PC-9 (cell line): ENCODE results near the gene SMCHD1.

Experiments
- CTCF ChIP-seq: fragments of 200-600 bp; sonication (generic); conservative IDR thresholded peaks from 2 replicates; pipeline ENCODE4 v1.6.1; 2017; ENCODE audit warnings: mixed run types, antibody characterized with exemption, mild to moderate bottlenecking, moderate library complexity
- EZH2 ChIP-seq: fragments of 200-600 bp; sonication (generic); IDR thresholded peaks from 2 replicates; pipeline ENCODE4 v1.8.0; 2017; ENCODE audit warnings: antibody characterized with exemption, low read depth

GRCh38 chr18:2799369-2799768 is 143.8 kb downstream of the SMCHD1 start:
- no peak for TF ChIP-seq CTCF
- no peak for TF ChIP-seq EZH2
